Nephron progenitor cell (in vitro differentiated cells): ENCODE measurements around the gene STIM1.
A peak's percentile ranks its signal among the peaks of the same experiment; 100 is the strongest.

Source experiments
- DNase-seq: peaks from one replicate; pipeline ENCODE4 v3.0.0; 2021
- H3K27ac Mint-ChIP-seq: 2 replicates; pipeline ENCODE4 v1.8.0; 2021; ENCODE audit warnings: mild to moderate bottlenecking, moderate library complexity, mixed read lengths
- H3K27me3 Mint-ChIP-seq: 2 replicates; pipeline ENCODE4 v1.8.0; 2021; ENCODE audit warnings: mild to moderate bottlenecking, low read depth, mixed read lengths; ENCODE audit not compliant: poor library complexity
- H3K36me3 Mint-ChIP-seq: 2 replicates; pipeline ENCODE4 v1.8.0; 2021; ENCODE audit warnings: low read depth, mixed read lengths
- H3K4me1 Mint-ChIP-seq: 2 replicates; pipeline ENCODE4 v1.8.0; 2021; ENCODE audit warnings: mixed read lengths
- H3K4me3 Mint-ChIP-seq: 2 replicates; pipeline ENCODE4 v1.8.0; 2021; ENCODE audit warnings: mild to moderate bottlenecking, moderate library complexity, mixed read lengths
- H3K9me3 Mint-ChIP-seq: 2 replicates; pipeline ENCODE4 v1.8.0; 2021; ENCODE audit warnings: mild to moderate bottlenecking, moderate library complexity, mixed read lengths
- TF ChIP-seq, protein P1 (sequence below): fragments of 200-600 bp; sonication (generic); IDR thresholded peaks from 2 replicates; pipeline ENCODE4 v1.5.0; 2021; ENCODE audit warnings: antibody characterized with exemption

STIM1 gene

DNA sequence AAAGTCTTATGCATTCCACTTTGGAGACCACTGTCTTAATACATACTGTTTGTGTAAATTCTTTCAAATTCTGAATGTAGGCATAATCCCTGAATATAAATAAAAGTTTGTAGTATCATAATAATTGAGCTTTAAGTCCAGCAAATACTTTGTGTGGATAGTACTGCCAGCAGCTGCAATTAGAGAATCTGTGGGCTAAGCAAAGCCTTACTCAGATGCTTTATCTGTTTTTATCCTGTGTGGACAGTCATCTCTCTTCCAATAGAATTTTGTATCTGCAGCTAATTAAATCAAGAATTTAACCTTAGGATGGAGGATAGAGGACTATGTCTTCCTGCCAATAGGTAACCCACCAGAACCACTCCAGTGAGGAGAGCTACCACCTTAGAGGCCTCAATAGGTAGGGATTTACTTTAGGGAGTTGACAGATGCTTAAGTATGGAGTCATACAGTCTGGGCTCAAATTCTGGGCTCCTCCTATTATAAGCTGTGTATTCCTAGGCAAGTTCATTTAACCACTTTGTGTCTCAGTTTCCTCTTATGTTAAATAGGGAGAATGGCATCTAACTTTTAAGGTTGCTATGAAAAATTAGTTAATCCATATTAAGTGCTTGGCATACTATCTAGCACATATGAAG, 71.1 kb downstream of the STIM1 start:
- H3K4me1 Mint-ChIP-seq, result peaks cover 11% of the 10 kb centered on the region
- no peak overlapping the region for H3K27ac Mint-ChIP-seq
- peaks cover 14% of the 10 kb centered on the region for H3K36me3 Mint-ChIP-seq
- peaks cover 14% of the 10 kb centered on the region for H3K9me3 Mint-ChIP-seq
- TF ChIP-seq, protein P1, sequence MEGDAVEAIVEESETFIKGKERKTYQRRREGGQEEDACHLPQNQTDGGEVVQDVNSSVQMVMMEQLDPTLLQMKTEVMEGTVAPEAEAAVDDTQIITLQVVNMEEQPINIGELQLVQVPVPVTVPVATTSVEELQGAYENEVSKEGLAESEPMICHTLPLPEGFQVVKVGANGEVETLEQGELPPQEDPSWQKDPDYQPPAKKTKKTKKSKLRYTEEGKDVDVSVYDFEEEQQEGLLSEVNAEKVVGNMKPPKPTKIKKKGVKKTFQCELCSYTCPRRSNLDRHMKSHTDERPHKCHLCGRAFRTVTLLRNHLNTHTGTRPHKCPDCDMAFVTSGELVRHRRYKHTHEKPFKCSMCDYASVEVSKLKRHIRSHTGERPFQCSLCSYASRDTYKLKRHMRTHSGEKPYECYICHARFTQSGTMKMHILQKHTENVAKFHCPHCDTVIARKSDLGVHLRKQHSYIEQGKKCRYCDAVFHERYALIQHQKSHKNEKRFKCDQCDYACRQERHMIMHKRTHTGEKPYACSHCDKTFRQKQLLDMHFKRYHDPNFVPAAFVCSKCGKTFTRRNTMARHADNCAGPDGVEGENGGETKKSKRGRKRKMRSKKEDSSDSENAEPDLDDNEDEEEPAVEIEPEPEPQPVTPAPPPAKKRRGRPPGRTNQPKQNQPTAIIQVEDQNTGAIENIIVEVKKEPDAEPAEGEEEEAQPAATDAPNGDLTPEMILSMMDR, result no peak
- DNase-seq, result no peak
- no peaks in the 10 kb centered on the region for H3K27me3 Mint-ChIP-seq
- H3K4me3 Mint-ChIP-seq, result no peak overlapping the region

- H3K36me3 Mint-ChIP-seq, result peaks cover 7% of the 10 kb centered on the region
- no peak overlapping the region for H3K4me3 Mint-ChIP-seq
Observed at GRCh38 chr11:3927129-3927796, 71.8 kb downstream of the STIM1 start.

DNA sequence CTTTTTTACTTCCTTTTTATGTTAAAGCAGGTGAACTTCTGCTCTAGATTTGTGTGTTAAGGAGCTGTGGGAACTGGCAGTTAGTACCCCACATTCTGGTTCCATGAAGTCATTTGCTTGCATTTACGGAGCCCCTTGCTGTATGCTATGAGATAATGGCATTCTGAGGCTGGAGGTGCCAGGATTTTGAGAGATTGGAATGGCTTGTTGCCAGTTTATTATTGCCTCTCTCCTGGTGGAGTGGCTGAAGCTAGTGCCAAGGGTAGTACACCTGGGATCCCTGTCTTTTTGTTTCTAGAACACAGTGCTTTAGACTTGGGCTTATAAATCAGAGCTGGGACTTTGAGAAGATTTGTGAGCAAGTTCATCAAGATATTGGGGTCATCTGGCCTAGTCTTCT, 73.8 kb downstream of the STIM1 start:
- TF ChIP-seq, protein P1, result no peak
- Mint-ChIP-seq H3K9me3 (no peaks in the 10 kb centered on the region), H3K4me3 (no peak overlapping the region), H3K27me3 (no peaks in the 10 kb centered on the region), H3K36me3 (no peaks in the 10 kb centered on the region), H3K27ac (peak overlapping the region; percentile 76), H3K4me1 (peaks cover 11% of the 10 kb centered on the region)
- DNase-seq, result no peak

More at GRCh38 chr11:3927129-3927796, 71.8 kb downstream of the STIM1 start:
- H3K27me3 Mint-ChIP-seq, result no peaks in the 10 kb centered on the region
- DNase-seq, result no peak
- peaks cover 11% of the 10 kb centered on the region for H3K4me1 Mint-ChIP-seq
- peak overlapping the region; percentile 25 for H3K27ac Mint-ChIP-seq
- peaks cover 7% of the 10 kb centered on the region for H3K9me3 Mint-ChIP-seq
- TF ChIP-seq, protein P1, result no peak

DNA sequence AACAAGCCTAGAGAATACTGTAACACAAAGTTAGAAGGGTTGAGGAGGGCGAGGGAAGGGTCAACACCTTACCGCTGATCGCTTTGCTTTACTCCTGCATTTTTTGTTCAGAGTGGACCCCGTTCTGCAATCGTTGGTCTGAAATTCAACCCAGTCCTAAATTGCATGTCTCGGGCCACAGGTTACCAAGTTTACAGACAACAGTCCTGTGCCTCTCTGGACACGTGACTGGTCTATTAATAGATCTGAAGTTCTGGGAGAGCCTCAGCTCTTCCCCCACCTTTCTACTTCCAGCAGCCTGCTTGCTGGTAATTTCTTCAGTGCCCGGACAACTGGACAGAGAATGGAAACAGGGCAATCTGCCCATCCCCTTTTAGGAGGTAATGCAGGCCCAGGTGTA, 74.2 kb downstream of the STIM1 start:
- H3K9me3 Mint-ChIP-seq, result no peaks in the 10 kb centered on the region
- DNase-seq, result no peak
- H3K27me3 Mint-ChIP-seq, result peaks cover 2% of the 10 kb centered on the region
- TF ChIP-seq, protein P1, result no peak
- peak overlapping the region; percentile 76 for H3K27ac Mint-ChIP-seq
- H3K4me3 Mint-ChIP-seq, result no peak overlapping the region
- no peaks in the 10 kb centered on the region for H3K36me3 Mint-ChIP-seq
- peaks cover 11% of the 10 kb centered on the region for H3K4me1 Mint-ChIP-seq

GRCh38 chr11:3932698-3933097, 77.2 kb downstream of the STIM1 start:
- no peak for DNase-seq
- Mint-ChIP-seq H3K4me3 (no peak overlapping the region), H3K27me3 (peaks cover 6% of the 10 kb centered on the region), H3K36me3 (no peaks in the 10 kb centered on the region), H3K9me3 (no peaks in the 10 kb centered on the region), H3K4me1 (peaks cover 11% of the 10 kb centered on the region), H3K27ac (no peak overlapping the region)
- TF ChIP-seq, protein P1, result no peak

GRCh38 chr11:3933165-3933628, 77.7 kb downstream of the STIM1 start:
- TF ChIP-seq, protein P1, result no peak
- peaks cover 11% of the 10 kb centered on the region for H3K4me1 Mint-ChIP-seq
- peaks cover 6% of the 10 kb centered on the region for H3K27me3 Mint-ChIP-seq
- H3K4me3 Mint-ChIP-seq, result no peak overlapping the region
- no peak for DNase-seq
- H3K27ac Mint-ChIP-seq, result no peak overlapping the region
- no peaks in the 10 kb centered on the region for H3K9me3 Mint-ChIP-seq
- no peaks in the 10 kb centered on the region for H3K36me3 Mint-ChIP-seq
